ENCODE data around the gene TAGLN3.

TAGLN3 gene

GRCh38 chr3:111978583-111979433 lies 19.9 kb upstream of the TAGLN3 start, which contains the start of gene ABHD10:
TSS of gene ABHD10 (plus strand) at chr3:111979026. CDS start at chr3:111979062, 36 bp downstream.
- DNase-seq: peak; percentile 94

- DNase-seq: peak; percentile 66
Measured at GRCh38 chr3:111979434-111980038, 19.2 kb upstream of the TAGLN3 start.

- no peak for DNase-seq
Measured at GRCh38 chr3:111980716-111981456, 17.8 kb upstream of the TAGLN3 start.

- DNase-seq: no peak
Measured at GRCh38 chr3:111981457-111981763, 17.3 kb upstream of the TAGLN3 start.

GRCh38 chr3:111984636-111985298 lies 14.0 kb upstream of the TAGLN3 start:
- no peak for DNase-seq

- no peak for DNase-seq
Measured at GRCh38 chr3:111986800-111987199, 11.9 kb upstream of the TAGLN3 start.

- peak; percentile 33 for DNase-seq
Measured at GRCh38 chr3:111989061-111989678, 9.6 kb upstream of the TAGLN3 start.

GRCh38 chr3:111993038-111993437 lies 5.7 kb upstream of the TAGLN3 start:
- DNase-seq: no peak

GRCh38 chr3:111999484-112000324 lies 982 bp downstream of the TAGLN3 start:
- peak; percentile 53 for DNase-seq

- no peak for DNase-seq
Measured at GRCh38 chr3:112000367-112000771, 1.6 kb downstream of the TAGLN3 start.

- DNase-seq: no peak
Measured at GRCh38 chr3:112000966-112001365, 2.2 kb downstream of the TAGLN3 start.

- no peak for DNase-seq
Measured at GRCh38 chr3:112001526-112001925, 2.8 kb downstream of the TAGLN3 start.

- no peak for DNase-seq
Measured at GRCh38 chr3:112002096-112002971, 3.6 kb downstream of the TAGLN3 start.

GRCh38 chr3:112003321-112004080 lies 4.8 kb downstream of the TAGLN3 start:
- no peak for DNase-seq

GRCh38 chr3:112004187-112004586 lies 5.5 kb downstream of the TAGLN3 start:
- DNase-seq: no peak

GRCh38 chr3:112004669-112005068 lies 5.9 kb downstream of the TAGLN3 start:
- DNase-seq: no peak

GRCh38 chr3:112005091-112005672 lies 6.5 kb downstream of the TAGLN3 start:
- DNase-seq: no peak

GRCh38 chr3:112007633-112008032 lies 8.9 kb downstream of the TAGLN3 start:
- DNase-seq: no peak

- no peak for DNase-seq
Measured at GRCh38 chr3:112009670-112010069, 10.9 kb downstream of the TAGLN3 start.

- DNase-seq: peak; percentile 51
Measured at GRCh38 chr3:112010636-112011035, 11.9 kb downstream of the TAGLN3 start.

Data from DMS79 treated with DMSO at 0.1 percent for 48 hours (cell line).